HG02759 (cell line): ENCODE results near the gene GNG13.
"Not testable (repeated sequence)": the region's sequence is repeated elsewhere in the genome, so short reads cannot be mapped to it uniquely, and the experiment has no call there.

Source experiments
- ATAC-seq: cut with Tn5 transposase; IDR thresholded peaks from one replicate; pipeline ENCODE4 v1.9.1; 2021; ENCODE audit warnings: mild to moderate bottlenecking, moderate library complexity; ENCODE audit not compliant: unreplicated experiment

GNG13 gene

GRCh38 chr16:764848-765487, 35.6 kb downstream of the GNG13 start:
- no peak for ATAC-seq

GRCh38 chr16:764184-764750, 36.3 kb downstream of the GNG13 start:
- no peak for ATAC-seq

GRCh38 chr16:763369-764183, 37.0 kb downstream of the GNG13 start:
- no peak for ATAC-seq

DNA sequence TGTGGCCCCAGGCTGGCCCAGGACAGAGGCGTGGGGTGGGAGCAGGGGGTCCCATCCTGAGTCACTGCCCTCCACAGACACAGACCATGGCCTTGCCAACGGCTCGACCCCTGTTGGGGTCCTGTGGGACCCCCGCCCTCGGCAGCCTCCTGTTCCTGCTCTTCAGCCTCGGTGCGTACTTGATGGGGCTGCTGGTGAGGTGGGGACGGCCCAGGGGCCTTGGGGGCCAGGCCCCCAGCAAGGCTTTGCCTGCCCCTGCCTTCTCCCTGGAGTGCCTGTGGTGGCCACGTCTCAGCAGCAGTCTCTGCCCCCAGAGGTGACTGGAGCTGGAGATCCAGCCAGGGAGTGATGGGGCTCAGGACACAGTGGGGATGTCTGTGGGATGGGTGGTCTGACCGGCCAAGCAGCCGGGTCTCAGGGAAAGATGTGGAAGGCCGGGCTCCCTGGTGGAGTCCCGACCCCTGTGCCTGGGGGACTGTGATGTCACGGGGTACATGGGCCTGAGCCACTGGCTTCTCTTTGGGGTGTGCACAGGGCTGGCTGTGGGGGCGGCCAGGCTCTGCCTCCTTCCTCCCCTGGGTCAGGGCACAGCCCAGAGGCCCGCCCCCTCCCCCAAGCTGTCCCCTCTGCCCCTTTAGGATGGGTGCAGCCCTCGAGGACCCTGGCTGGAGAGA, 37.8 kb downstream of the GNG13 start:
- no peak for ATAC-seq

DNA sequence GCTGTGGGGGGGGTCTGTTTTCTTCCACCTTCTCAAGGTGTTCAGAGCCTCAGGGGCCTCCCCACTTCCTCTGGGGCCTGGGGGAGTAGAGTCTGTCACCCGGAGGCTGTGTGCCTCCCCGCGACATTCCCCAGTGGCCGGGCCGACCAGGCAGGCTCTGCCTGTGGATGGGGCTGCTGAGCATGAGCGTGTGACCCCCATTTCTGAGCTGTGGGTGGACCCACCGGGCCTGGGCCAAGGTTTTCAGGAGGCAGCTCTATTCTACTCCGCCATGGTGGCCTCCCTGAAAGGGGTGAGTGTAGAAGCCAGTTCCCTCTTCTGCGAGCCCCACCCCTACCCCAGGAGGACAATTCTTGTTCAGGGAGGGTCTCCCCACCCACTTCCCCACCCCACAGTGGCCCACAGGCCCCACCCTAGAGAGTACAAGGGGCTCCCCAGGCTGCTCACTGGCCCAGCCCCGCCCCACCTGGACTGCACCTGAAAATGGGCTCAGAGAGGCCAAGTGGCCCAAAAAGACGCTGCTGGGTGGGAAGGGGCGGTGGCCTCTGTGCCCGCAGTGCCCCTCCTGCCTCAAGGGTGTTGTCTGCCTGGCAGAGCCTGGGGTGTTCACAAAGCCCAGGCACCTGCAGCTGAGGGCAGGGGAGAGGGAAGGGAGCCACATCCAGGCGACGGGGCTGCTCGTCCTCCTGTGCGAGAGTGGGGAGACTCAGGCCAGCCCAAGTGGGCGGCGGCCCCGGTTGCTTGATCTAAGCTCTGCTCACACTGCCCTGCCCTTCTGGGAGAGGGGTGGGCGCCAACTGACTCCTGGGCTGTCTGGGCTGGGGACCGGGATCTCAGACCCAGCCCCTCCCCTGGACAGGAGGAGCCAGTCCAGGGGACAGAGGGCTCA, 38.7 kb downstream of the GNG13 start:
- no peak for ATAC-seq

GRCh38 chr16:760545-761343, 39.8 kb downstream of the GNG13 start, which contains the start of gene MSLN:
Gene MSLN, plus strand, starts transcription at chr16:760734. Its CDS starts 1,947 bp downstream, at chr16:762681.
- no peak for ATAC-seq

DNA sequence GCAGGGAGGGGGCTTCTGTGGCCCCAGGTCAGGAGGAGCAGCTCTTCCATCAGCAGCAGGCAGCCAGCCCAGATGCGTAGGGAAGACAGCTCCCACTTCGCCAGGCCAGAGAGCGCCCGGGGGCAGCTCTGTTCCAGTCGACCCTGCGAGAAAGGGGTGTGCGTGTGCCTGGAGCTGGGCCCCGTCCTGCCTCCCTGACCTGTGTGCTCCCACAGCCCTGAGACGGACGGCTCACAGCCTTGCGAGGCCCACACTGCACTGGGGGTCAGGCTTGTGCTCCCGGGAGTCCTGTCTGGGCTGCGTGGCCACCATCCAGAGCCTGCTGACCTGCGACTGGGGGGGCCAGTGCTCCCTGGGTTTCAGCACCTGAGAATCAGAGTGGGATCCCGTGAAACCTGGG, 40.5 kb downstream of the GNG13 start:
- ATAC-seq: no peak

GRCh38 chr16:759110-759910, 41.2 kb downstream of the GNG13 start:
- no peak for ATAC-seq

DNA sequence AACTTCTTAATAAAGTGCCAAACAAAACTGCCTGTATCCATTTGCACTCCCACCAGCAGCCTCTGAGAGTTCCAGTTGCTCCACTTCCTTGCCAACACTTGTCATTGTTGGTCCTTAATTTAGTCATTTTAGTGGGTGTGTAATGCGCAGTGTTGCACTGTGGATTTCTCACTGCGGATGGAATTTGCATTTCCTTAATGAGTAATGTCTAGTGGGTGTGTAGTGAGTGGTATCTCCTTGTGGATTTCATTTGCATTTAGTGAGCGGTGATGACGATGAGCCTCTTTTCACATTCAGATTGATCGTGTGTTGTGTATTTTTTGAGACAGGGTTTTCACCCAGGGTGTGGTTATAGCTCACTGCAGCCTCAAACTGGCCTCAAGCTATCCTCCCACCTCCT, 44.1 kb downstream of the GNG13 start:
- ATAC-seq: no peak

- ATAC-seq: no peak
Measured at GRCh38 chr16:754656-755055, 45.9 kb downstream of the GNG13 start.

DNA sequence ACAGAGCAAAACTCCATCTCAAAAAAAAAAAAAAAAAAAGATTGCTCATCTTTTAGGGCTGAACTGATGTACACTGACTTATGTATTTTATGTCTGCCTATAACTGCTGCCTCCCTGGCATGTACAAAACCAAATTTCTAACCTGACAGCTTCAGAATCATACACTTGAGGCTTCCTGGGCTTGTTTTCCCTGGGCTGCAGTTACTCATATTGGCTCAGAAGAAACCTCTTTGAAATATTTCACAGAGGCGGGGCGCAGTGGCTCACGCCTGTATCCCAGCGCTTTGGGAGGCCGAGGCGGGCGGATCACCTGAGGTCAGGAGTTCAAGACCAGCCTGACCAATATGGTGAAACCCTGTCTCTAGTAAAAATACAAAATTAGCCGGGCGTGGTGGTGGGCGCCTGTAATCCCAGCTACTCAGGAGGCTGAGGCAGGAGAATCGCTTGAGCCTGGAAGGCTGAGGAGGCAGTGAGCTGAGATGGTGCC, 46.4 kb downstream of the GNG13 start:
- not testable (repeated sequence) for ATAC-seq

- ATAC-seq: no peak
Measured at GRCh38 chr16:752007-752312, 48.6 kb downstream of the GNG13 start.

- ATAC-seq: no peak
Measured at GRCh38 chr16:751152-752006, 49.2 kb downstream of the GNG13 start.

- no peak for ATAC-seq
Measured at GRCh38 chr16:750485-750884, 50.0 kb downstream of the GNG13 start.

DNA sequence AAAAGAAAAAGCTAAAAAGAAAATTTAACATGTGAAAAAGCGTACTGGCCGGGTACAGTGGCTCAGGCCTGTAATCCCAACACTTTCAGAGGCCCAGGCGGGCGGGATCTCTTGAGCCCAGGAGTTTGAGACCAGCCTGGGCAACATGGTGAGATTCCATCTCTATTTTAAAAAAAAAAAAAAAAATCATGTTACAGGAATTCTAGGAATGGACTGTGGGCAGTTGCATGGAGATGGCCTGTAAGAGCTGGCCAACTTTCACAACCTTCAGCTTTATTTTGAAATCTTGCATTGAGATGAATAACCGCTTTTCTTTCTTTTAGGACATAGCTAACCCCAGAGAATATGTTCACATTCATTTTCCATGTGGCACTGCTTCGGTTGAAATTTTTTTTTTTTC, 51.5 kb downstream of the GNG13 start:
- no peak for ATAC-seq
